ENCODE results near the gene DLG1. TPM values are rescaled to one million over a fixed set of nuclear protein-coding genes. Genes with fewer than 3 reads are reported as not detected.
"Not testable (repeated sequence)": the region's sequence is repeated elsewhere in the genome, so short reads cannot be mapped to it uniquely, and the experiment has no call there.

Gene DLG1
- total RNA-seq, 1 experiment from 2014 or later = 75.1 TPM

DNA sequence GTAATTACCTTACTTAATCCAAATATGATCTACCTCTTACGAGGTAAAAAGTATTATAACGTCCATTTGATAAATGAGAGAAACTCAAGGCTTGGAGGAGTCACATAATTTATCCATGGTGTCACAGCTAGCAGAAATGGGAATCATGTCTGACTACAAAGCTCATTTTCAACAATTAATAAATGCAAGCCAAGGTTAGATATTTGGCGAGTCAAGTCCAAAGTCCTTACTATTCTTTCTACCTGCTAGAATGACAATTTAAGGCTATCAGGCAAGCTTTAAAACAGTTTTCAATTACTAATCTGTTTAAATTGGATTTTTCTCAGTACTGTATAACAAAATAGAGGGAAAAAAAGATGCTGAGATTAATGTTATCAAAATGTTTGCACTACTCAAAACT lies 68.6 kb downstream of the DLG1 start:
- Histone ChIP-seq H3K36me3 (no peaks in the 10 kb centered on the region), H3K27me3 (no peaks in the 10 kb centered on the region), H3K27ac (no peak overlapping the region), H3K4me1 (no peaks in the 10 kb centered on the region), H3K4me3 (no peak overlapping the region), H3K9me3 (replicated peaks) (no peaks in the 10 kb centered on the region)
- DNase-seq = no peak

DNA sequence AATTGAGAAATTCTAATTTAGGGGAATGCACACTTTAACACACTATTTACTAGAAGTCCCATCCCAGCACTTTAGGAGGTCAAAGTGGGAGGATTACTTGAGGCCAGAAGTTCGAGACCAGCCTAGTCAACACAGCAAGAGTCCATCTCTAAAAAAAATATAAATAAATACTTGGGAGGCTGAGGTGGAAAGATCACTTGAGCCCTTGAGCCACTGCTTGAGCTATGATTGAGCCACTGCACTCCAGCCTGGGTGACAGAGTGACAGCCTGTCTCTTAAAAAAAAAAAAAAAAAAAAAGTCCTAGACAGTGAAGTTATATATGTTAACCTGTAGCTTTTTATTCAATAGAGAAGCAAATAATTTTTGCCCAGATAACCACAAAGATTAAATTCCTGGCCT lies 69.2 kb downstream of the DLG1 start:
- Histone ChIP-seq H3K9me3 (replicated peaks) (no peaks in the 10 kb centered on the region), H3K4me3 (no peak overlapping the region), H3K4me1 (no peaks in the 10 kb centered on the region), H3K36me3 (no peaks in the 10 kb centered on the region), H3K27ac (no peak overlapping the region), H3K27me3 (no peaks in the 10 kb centered on the region)
- no peak for DNase-seq

DNA sequence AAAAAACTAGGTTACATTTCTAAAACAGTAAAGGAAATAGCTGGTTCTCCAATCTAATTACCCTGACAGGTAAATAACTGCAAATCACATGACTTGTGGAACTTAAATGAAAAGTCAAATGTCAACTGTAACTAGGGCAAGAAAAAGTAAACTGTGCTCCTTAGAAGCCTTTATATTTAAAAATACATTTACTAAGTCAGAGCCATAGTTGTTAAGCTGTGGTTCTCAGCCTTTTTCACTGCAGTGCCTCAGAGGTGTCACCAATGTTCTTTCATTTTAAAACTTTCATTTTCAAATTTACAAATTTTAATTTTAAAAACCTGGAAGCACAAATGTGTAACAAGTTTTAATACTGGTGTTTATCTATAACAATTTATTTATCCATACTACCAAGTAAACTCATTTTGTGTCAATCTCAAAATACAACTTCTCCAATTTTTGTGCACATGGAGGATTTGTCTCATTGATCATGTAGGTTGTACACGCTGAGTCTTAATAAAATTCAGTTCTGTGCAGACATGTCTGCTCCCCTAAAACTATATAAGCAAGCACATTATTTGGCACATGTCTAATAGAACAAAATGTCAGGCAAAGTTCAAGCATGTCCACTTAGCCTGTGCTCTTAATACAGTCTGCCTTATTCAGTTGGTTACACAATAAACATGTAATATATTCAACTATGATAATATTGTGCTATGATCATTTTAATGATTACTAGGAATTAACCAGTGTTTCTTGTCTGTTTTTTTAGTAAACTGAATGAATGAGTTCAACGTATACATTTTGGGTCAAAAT lies 70.4 kb downstream of the DLG1 start:
- Histone ChIP-seq H3K27me3 (no peaks in the 10 kb centered on the region), H3K36me3 (no peaks in the 10 kb centered on the region), H3K27ac (no peak overlapping the region), H3K4me3 (no peak overlapping the region), H3K4me1 (no peaks in the 10 kb centered on the region), H3K9me3 (replicated peaks) (no peaks in the 10 kb centered on the region)
- DNase-seq = no peak

DNA sequence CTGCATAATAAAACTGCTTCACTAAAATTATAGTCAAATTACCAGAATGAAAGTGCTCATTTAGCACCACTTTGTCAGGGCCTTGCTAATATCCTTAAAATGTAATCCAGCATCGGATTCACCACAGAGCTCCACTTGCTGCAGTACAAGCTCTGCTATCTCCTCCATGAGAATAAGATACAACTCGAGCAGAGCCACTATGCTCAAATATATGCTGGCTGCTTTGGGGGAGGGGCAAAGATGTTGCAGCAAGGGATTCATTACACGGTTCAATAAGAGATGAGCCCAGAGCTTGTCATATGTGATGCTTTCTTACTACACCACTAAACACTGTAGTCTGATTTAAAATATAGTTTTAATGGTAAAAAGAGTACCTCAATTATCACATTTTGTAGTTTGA lies 72.2 kb downstream of the DLG1 start:
- no peaks in the 10 kb centered on the region for H3K27me3 ChIP-seq
- no peaks in the 10 kb centered on the region for H3K36me3 ChIP-seq
- H3K4me3 ChIP-seq = no peak overlapping the region
- H3K4me1 ChIP-seq = no peaks in the 10 kb centered on the region
- no peak overlapping the region for H3K27ac ChIP-seq
- no peaks in the 10 kb centered on the region for H3K9me3 ChIP-seq (replicated peaks)
- DNase-seq = peak in 1 of 2 experiments; percentile 11

DNA sequence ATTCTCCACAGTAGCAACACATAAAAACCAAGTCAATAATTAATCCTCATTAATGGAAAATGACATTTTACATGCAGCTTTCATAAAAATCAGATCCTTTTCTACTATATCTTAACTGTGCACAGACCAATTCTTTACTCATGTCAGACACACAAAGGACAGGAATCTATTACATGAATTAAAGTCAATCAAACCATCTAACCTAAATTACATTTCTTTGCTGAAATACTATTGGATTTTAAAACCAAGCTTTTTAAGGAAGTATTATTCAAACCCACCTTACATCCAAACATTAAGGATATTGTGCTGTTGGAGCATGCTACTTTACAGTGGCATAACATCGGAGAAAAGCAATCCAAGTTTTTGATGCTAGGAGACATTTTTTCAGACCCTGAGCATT lies 72.8 kb downstream of the DLG1 start:
- no peaks in the 10 kb centered on the region for H3K27me3 ChIP-seq
- no peaks in the 10 kb centered on the region for H3K4me1 ChIP-seq
- no peak overlapping the region for H3K4me3 ChIP-seq
- H3K27ac ChIP-seq = no peak overlapping the region
- no peak for DNase-seq
- H3K9me3 ChIP-seq (replicated peaks) = no peaks in the 10 kb centered on the region
- no peaks in the 10 kb centered on the region for H3K36me3 ChIP-seq

DNA sequence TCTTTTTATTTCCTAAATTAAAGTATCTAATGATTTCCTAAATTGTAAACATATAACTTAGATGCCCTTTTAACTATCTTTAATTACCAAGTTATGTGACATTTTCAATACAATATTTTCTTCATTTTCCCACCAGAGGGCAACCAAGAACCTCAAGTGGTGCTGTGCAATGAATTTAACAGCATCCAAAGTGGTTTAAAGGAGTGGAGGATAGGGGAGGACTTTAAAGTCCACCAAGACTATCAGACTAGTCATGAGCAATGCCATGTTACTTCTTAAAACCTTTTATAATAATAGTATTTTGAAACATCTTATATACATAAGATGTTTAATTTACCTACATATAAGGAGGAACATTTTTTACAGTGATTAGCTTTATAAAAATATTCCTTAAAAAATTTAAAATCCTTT lies 74.4 kb downstream of the DLG1 start:
- H3K4me3 ChIP-seq = no peak overlapping the region
- no peaks in the 10 kb centered on the region for H3K36me3 ChIP-seq
- H3K4me1 ChIP-seq = no peaks in the 10 kb centered on the region
- no peaks in the 10 kb centered on the region for H3K27me3 ChIP-seq
- no peak overlapping the region for H3K27ac ChIP-seq
- peak; percentile 12 to 77 for DNase-seq
- H3K9me3 ChIP-seq (replicated peaks) = no peaks in the 10 kb centered on the region

DNA sequence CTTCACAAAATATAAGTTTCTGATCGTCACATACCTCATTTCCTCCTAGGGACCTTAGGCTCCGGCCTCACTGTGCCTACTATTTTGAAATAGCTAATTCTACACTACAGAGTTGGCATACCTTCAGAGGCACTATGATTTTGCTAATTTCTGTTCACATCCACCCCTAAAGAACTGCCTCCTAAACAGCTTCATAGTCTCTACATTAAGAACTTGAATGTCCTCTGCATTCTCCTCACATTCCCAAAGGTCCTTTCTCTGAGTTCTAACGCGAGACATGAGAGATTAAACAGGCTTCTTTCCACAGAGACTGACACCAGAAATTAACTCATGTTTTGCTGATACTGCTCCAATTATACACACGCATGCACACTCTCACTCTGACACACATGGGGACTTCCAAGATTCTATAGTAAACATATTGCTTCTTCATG lies 75.5 kb downstream of the DLG1 start:
- no peaks in the 10 kb centered on the region for H3K9me3 ChIP-seq (replicated peaks)
- no peak overlapping the region for H3K27ac ChIP-seq
- H3K36me3 ChIP-seq = no peaks in the 10 kb centered on the region
- no peaks in the 10 kb centered on the region for H3K27me3 ChIP-seq
- H3K4me3 ChIP-seq = no peak overlapping the region
- DNase-seq = no peak
- no peaks in the 10 kb centered on the region for H3K4me1 ChIP-seq

DNA sequence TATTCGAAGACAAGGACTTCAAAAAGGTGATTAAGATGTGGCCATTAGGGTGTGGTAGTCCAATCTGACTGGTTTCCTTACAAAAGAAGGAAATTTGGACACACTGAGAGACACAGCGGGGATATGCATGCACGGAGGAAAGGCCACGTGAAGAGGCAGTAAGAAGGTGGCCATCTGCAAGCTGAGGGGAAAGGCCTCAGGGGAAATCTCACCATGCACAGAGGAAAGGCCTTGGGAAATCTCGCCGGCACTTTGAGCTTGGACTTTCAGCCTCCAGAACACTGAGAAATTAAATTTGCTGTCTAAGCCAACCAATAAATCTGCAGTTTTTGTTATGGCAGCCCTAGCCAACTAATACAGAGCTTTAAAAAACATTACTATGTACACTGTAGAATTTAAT lies 78.8 kb downstream of the DLG1 start:
- Histone ChIP-seq H3K36me3 (no peaks in the 10 kb centered on the region), H3K27ac (no peak overlapping the region), H3K4me3 (no peak overlapping the region), H3K4me1 (no peaks in the 10 kb centered on the region), H3K27me3 (no peaks in the 10 kb centered on the region), H3K9me3 (replicated peaks) (no peaks in the 10 kb centered on the region)
- DNase-seq = no peak

DNA sequence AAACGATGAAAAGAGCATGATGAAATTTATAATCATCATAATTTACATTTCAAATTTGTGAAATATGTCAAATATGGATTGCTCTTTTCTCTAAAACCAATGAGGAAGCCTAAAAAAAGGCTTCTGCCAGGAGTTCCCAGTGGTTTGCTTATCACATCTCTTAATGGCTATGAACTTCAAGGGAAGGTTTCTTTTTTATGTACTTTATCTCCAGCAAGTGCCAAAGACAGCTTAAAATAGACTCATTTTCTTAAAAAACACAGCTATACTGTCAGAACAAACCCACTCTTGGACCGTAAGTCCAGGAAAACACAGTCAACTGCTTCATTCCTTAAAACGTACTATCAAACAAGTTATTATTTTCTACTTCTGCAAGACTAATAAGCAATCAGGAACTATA lies 80.2 kb downstream of the DLG1 start:
- Histone ChIP-seq H3K27me3 (no peaks in the 10 kb centered on the region), H3K9me3 (replicated peaks) (no peaks in the 10 kb centered on the region), H3K4me3 (no peak overlapping the region), H3K4me1 (no peaks in the 10 kb centered on the region), H3K27ac (no peak overlapping the region), H3K36me3 (no peaks in the 10 kb centered on the region)
- DNase-seq = no peak

DNA sequence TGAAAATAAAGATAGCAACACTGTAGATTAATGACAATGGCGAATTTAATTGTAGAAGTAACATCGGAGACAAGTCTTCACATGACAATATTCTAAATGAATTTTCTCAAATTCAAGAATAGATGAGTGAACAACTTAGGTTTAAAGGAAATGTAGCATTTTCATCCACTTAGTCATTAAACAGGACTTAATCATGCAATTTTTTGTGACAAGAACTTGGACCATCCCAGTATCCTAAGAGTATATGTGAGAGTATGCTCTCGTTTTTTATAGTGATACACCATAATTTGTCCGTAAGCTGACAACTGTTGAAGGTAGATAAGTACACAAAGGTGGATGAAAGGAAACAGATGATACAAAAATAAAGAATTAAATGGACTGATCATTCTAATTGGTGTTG lies 81.5 kb downstream of the DLG1 start:
- Histone ChIP-seq H3K27me3 (no peaks in the 10 kb centered on the region), H3K36me3 (no peaks in the 10 kb centered on the region), H3K27ac (no peak overlapping the region), H3K4me1 (no peaks in the 10 kb centered on the region), H3K9me3 (replicated peaks) (no peaks in the 10 kb centered on the region), H3K4me3 (no peak overlapping the region)
- DNase-seq = no peak

DNA sequence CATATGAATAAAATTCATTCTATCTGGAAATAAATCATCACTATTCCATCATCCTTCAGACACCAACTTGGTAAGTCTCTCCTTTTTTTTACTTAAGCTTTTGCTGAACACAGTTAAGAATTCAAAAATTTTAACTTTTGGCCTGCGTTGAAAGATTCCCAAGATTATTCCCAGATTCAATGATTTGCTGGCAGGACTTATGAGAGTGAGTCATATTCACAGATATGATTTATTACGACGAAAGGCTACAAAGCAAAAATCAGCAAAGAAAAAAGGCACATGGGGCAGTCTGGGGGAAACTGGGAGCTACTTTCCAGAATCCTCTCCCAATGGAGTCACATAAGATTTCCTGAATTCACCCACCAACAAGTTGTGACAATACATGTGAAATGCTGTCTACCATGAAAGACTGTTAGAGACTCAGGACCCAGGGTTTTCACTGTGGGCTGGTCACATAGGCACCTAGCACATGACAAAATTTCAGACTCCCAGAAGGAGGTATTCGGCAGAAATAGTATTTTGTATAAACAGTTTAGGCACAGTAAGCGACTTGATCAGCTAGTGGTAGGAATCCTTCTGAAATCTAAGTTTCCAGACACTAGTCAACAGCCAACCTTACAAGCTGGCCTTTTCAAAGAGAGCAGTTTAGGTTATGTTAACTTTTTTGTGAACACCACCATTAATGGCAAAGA lies 82.1 kb downstream of the DLG1 start:
- no peaks in the 10 kb centered on the region for H3K27me3 ChIP-seq
- no peak overlapping the region for H3K4me3 ChIP-seq
- no peak for DNase-seq
- no peaks in the 10 kb centered on the region for H3K36me3 ChIP-seq
- H3K27ac ChIP-seq = no peak overlapping the region
- H3K4me1 ChIP-seq = no peaks in the 10 kb centered on the region
- no peaks in the 10 kb centered on the region for H3K9me3 ChIP-seq (replicated peaks)

DNA sequence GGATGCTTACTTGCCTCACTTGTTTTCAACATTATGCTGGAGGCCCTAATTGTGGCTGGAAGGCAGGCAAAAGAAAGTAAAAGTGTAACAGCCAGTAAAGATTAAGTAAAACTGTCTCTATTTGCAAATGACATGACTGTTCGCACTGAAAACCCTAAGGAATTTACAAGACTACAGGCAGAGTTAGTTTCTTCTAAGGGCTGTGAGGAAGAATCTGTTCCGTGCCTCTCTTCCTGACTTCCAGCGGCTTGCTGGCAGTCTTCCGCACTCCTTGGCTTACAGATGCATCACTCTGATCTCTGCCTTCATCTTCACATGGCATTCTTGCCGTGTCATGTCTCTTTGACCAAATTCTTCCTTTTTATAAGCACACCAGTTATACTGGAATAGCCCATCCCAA lies 86.1 kb downstream of the DLG1 start:
- Histone ChIP-seq H3K27me3 (no peaks in the 10 kb centered on the region), H3K36me3 (no peaks in the 10 kb centered on the region), H3K4me3 (no peak overlapping the region), H3K27ac (no peak overlapping the region), H3K9me3 (replicated peaks) (no peaks in the 10 kb centered on the region), H3K4me1 (no peaks in the 10 kb centered on the region)
- DNase-seq = no peak

DNA sequence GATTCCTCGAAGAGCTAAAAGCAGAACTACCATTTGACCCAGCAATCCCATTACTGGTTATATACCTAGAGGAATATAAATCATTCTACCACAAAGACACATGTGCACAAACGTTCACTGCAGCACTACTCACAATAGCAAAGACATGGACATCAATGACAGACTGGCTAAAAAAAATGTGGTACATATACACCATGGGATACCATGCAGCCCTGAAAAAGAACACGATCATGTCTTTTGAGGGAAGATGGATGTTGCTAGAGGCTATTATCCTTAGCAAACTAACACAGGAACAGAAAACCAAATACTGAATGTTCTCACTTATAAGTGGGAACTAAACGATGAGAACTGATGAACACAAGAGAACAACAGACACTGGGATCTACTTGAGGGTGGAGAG lies 86.7 kb downstream of the DLG1 start:
- not testable (repeated sequence) for H3K27ac ChIP-seq; H3K4me3 ChIP-seq; DNase-seq; H3K36me3 ChIP-seq; H3K4me1 ChIP-seq; H3K27me3 ChIP-seq; H3K9me3 ChIP-seq (replicated peaks)

DNA sequence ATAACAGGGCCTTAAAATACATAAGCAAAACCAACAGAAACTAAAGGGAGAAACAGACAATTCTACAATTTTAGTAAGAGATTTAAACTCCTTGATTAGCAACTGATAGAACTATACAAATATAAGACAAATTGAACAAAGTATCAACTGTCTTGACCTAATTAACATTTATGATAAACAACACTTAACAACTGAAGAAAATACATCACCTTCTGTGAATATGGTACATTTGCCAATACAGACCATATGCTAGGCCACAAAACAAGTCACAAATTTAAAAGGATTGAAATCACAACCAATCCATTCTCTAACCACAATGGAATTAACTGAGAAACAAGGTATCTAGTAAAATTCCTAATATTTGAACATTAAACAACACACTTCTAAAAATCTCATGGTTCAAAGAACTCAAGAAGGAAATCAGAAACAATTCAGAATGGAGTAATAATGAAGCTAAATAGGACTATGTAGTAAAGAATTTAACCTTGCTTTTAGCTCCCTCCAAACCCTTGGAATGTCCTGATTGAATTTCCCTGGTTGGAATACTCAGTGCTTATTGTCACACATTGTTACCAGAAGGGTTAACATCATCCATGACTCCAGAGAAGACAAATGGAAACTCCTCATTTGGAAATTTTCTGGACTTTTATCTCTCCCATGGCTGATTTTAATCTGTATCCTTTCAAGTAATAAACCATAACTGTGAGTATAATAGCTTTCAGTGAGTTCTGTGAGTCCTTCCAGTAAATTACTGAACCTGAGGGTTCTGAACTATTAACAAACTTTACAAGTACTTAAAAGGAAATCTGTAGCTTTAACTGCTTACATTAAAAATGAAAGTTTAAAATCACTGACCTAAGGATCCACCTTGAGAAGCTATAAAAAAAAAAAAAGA lies 88.8 kb downstream of the DLG1 start:
- Histone ChIP-seq H3K4me1 (no peaks in the 10 kb centered on the region), H3K9me3 (replicated peaks) (no peaks in the 10 kb centered on the region), H3K4me3 (no peak overlapping the region), H3K27ac (no peak overlapping the region), H3K36me3 (no peaks in the 10 kb centered on the region), H3K27me3 (no peaks in the 10 kb centered on the region)
- no peak for DNase-seq

DNA sequence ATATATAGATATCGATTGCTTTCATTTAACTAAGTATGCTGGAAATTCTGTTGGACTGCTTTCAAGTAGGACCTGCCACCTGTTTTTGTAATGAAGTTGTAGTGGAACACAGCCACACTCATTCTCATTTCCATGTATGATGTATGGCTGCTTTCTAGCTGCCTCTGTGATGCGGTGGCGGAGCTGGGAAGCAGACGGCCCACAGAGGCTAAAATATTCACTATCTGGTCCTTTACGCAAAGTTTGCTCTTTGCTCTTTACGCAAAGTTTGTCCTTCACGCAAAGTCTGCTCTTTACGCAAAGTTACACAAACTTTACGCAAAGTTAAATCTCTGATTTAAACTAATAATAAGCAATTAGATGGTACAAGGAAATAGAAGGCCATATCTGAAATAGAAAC lies 91.5 kb downstream of the DLG1 start:
- Histone ChIP-seq H3K4me3 (no peak overlapping the region), H3K9me3 (replicated peaks) (no peaks in the 10 kb centered on the region), H3K27ac (no peak overlapping the region), H3K27me3 (no peaks in the 10 kb centered on the region), H3K4me1 (no peaks in the 10 kb centered on the region), H3K36me3 (no peaks in the 10 kb centered on the region)
- no peak for DNase-seq

All from SJCRH30 (cell line).